RWPE2 (cell line): ENCODE data around the gene OCLN.
"Not testable (repeated sequence)": the region's sequence is repeated elsewhere in the genome, so short reads cannot be mapped to it uniquely, and the experiment has no call there.

Experiments
- ATAC-seq: fragments of 200-7000 bp; cut with Tn5 transposase; 3 replicates; pipeline ENCODE4 v1.9.1; 2021; ENCODE audit warnings: low read depth
- DNase-seq: peaks from one replicate; pipeline ENCODE4 v3.0.0-alpha.2; 2020; ENCODE audit warnings: low spot score
- H3K27ac ChIP-seq: fragments of 450-650 bp; 2 replicates; pipeline ENCODE4 v1.5.1; 2017; ENCODE audit warnings: mild to moderate bottlenecking; ENCODE audit not compliant: poor library complexity, severe bottlenecking
- H3K27me3 ChIP-seq: fragments of 250-450 bp; sonication (Bioruptor Pico); 2 replicates; pipeline ENCODE4 v1.5.1; 2021; ENCODE audit warnings: mild to moderate bottlenecking, moderate library complexity; ENCODE audit not compliant: insufficient read depth, poor library complexity, severe bottlenecking
- H3K36me3 ChIP-seq: fragments of 250-450 bp; sonication (Bioruptor Pico); 2 replicates; pipeline ENCODE4 v1.5.1; 2020; ENCODE audit warnings: low read depth, mild to moderate bottlenecking, moderate library complexity
- H3K4me1 ChIP-seq: fragments of 250-450 bp; sonication (Bioruptor Pico); 2 replicates; pipeline ENCODE4 v1.5.1; 2021; ENCODE audit warnings: mild to moderate bottlenecking, moderate library complexity; ENCODE audit not compliant: insufficient read depth, poor library complexity, severe bottlenecking
- H3K4me3 ChIP-seq: fragments of 250-450 bp; sonication (Bioruptor Pico); 2 replicates; pipeline ENCODE4 v1.5.1; 2021; ENCODE audit warnings: mild to moderate bottlenecking, moderate library complexity; ENCODE audit not compliant: severe bottlenecking
- H3K9me3 ChIP-seq: fragments of 250-450 bp; sonication (Bioruptor Pico); 2 replicates; pipeline ENCODE4 v1.5.1; 2021; ENCODE audit warnings: mild to moderate bottlenecking, moderate library complexity; ENCODE audit not compliant: severe bottlenecking
- TF ChIP-seq, protein P1 (sequence below): fragments of 450-650 bp; IDR thresholded peaks from one replicate; pipeline ENCODE4 v1.5.1; 2017; ENCODE audit warnings: mild to moderate bottlenecking, moderate library complexity; ENCODE audit not compliant: poor library complexity, severe bottlenecking

The OCLN gene

DNA sequence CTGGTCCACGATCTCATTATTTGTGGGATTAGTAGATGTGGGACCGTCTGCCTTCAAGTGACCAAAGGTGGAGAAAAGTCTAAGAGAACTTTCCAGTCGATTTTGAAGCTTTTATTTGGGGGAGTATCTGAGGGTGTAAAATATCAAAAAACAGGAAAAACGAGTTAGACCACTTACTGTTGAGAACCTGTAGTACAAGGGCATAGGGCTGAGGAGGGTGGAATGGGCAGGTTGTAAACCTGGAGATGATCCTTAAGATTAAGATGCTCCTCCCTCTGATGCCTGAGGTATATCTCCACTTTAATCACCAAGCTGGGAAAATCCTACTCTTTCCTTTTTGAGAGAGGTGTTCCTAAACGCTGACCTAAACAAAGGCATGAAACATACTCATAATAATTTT lies 35.4 kb downstream of the OCLN start:
- peaks cover 12% of the 10 kb centered on the region for H3K4me1 ChIP-seq
- no peak overlapping the region for H3K4me3 ChIP-seq
- H3K27ac ChIP-seq: no peak overlapping the region
- DNase-seq (no peak), ATAC-seq (peak; percentile 89)
- no peaks in the 10 kb centered on the region for H3K36me3 ChIP-seq
- no peaks in the 10 kb centered on the region for H3K9me3 ChIP-seq
- TF ChIP-seq, protein P1, sequence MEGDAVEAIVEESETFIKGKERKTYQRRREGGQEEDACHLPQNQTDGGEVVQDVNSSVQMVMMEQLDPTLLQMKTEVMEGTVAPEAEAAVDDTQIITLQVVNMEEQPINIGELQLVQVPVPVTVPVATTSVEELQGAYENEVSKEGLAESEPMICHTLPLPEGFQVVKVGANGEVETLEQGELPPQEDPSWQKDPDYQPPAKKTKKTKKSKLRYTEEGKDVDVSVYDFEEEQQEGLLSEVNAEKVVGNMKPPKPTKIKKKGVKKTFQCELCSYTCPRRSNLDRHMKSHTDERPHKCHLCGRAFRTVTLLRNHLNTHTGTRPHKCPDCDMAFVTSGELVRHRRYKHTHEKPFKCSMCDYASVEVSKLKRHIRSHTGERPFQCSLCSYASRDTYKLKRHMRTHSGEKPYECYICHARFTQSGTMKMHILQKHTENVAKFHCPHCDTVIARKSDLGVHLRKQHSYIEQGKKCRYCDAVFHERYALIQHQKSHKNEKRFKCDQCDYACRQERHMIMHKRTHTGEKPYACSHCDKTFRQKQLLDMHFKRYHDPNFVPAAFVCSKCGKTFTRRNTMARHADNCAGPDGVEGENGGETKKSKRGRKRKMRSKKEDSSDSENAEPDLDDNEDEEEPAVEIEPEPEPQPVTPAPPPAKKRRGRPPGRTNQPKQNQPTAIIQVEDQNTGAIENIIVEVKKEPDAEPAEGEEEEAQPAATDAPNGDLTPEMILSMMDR: no peak
- no peaks in the 10 kb centered on the region for H3K27me3 ChIP-seq

DNA sequence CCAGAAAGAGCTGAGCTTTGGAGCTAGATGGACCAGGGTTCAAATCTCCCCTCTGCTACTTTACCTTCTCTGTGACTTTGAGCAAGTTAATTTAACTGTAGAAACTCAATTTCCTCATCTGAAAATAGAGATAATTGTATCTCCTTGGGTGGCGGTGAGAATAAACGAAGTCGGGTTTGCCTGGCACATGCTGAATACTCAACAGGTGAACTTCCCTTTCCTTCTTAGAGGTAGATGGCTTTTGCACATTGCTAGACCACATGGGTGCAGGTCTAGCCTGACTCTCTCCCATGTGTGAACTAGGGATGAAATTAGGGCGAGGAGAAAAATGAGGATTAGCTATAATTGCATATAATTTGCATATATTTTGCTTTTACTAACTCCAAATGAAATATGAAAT lies 36.0 kb downstream of the OCLN start:
- TF ChIP-seq, protein P1: no peak
- Histone ChIP-seq H3K4me1 (peaks cover 12% of the 10 kb centered on the region), H3K9me3 (no peaks in the 10 kb centered on the region), H3K27ac (no peak overlapping the region), H3K36me3 (no peaks in the 10 kb centered on the region), H3K4me3 (no peak overlapping the region), H3K27me3 (no peaks in the 10 kb centered on the region)
- DNase-seq: no peak
- no peak for ATAC-seq

DNA sequence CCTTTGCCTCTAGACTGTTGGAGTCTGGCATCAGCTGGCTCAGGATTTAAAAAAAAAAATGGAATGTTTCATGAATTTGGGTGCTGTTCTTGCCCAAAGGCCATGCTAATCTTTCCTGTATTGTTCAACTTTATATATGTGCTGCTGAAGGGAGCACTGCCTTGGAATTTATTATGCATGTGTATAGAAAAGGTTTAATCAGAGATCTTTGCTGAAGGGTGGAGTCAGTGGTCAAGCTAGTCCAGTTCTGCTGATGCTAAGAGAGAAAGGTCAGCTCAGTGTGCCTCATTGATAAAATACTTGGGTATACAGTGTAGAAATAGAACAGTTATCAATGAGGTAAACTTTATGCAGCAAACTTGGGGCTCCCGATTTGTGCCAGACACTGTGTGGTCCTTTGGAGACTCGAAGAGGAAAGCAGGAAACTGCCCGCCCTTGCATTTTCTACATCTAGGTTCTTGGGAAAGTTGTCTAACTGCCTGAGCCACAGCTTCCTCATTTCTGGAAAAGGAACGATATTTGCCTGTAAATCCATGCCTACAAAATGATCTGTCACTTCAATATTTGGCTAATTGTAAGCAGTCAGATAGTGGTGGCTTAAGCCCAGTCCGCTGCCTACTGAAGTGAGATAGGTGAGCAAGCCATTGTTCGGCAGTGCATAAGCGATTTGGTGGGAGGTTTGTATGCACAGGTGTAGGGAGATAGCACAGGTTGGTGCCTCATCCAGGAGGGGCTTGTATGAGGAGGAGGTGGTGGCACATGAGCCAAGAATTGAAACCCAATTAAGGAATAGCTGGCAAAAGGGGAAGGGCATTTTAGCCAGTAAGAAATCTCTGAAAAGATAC lies 38.2 kb downstream of the OCLN start:
- H3K36me3 ChIP-seq: no peaks in the 10 kb centered on the region

DNA sequence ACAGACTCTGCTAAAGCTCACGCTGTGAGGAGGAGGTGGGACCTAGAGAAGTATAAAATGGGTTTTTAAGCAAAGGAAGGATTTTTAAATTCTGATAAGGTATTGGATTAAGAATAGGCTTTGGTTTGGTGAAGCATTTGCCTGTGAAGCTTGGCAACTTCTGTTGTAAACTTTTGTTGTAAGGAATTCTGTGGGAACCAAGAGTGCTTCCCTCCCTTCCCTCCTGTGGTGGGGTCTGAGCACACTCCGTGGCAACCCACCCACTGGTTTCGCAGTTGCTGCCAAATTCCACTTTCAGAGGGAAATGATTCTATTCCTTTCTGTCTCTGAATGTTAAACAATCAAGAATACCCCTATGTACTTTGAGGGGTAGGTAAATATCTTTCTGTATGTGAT lies 38.8 kb downstream of the OCLN start:
- no peak for ATAC-seq
- H3K36me3 ChIP-seq: no peaks in the 10 kb centered on the region
- H3K4me1 ChIP-seq: peaks cover 12% of the 10 kb centered on the region
- no peak overlapping the region for H3K4me3 ChIP-seq
- no peak for DNase-seq
- H3K27ac ChIP-seq: no peak overlapping the region
- H3K9me3 ChIP-seq: no peaks in the 10 kb centered on the region
- TF ChIP-seq, protein P1: no peak
- no peaks in the 10 kb centered on the region for H3K27me3 ChIP-seq

More for the DNA sequence above, 38.2 kb downstream of the OCLN start:
- Histone ChIP-seq H3K4me1 (peaks cover 12% of the 10 kb centered on the region), H3K27me3 (no peaks in the 10 kb centered on the region), H3K9me3 (no peaks in the 10 kb centered on the region), H3K27ac (no peak overlapping the region), H3K4me3 (no peak overlapping the region)
- ATAC-seq: no peak
- TF ChIP-seq, protein P1: no peak
- DNase-seq: no peak

DNA sequence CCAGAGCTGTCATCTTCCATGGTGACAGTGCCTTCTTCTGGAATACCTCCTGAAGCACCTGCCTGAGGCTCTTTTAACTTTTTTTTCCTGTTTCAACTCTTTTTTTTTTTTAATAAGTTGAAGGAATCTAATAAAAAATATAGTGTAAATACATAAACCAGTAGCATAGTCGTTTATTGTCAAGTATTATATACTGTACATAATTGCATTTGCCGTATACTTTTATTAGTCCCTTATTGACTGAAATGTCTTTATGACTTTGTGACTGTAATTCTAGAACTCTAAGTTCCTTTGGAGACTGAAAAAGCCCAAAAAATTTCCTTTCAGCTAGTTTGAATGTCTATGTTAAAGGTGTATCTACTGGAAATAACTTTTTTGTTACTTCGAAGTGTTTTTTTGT lies 45.3 kb downstream of the OCLN start:
- H3K27me3 ChIP-seq, H3K9me3 ChIP-seq, ATAC-seq, H3K4me3 ChIP-seq, H3K4me1 ChIP-seq, H3K27ac ChIP-seq, H3K36me3 ChIP-seq, DNase-seq: not testable (repeated sequence)

DNA sequence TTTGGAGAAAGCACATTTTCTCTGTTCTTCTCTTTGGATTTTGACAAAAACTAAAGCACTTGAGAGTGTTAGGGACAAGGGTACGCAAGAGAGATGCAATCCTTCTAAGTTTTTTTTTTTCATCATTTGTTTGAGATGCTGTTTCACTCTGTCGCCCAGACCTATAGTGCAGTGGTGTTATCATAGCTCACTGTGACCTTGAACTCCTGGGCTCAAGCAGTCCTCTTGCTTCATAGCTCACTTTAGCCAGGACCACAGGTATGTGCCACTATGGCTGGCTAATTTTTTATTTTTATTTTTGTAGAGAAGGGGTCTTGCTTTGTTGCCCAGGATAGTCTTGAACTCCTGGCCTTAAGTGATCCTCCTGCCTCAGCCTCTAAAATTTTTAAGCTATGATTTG lies 46.1 kb downstream of the OCLN start:
- H3K27me3 ChIP-seq, H3K27ac ChIP-seq, DNase-seq, H3K36me3 ChIP-seq, ATAC-seq, H3K4me3 ChIP-seq, H3K9me3 ChIP-seq, H3K4me1 ChIP-seq: not testable (repeated sequence)

DNA sequence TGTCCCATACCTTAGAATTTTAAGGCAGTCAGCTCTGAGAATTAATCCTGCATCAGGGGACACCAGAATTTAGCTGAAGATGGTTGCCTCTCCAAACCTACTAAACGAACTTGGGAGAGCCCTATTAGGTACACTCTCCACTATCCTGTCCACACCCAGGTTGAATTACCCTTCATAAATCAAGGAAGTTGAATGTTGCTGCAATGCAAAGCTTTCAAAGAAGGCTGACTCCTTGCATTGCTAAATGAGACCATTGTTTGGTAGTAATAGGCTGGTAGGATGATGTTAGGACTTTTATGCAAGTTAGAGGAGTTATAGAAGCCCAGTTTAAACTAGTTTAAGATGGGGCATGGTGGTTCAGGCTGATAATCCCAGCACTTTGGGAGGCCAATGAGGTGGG lies 48.8 kb downstream of the OCLN start:
- DNase-seq, H3K27me3 ChIP-seq, ATAC-seq, H3K36me3 ChIP-seq, H3K4me3 ChIP-seq, H3K27ac ChIP-seq, H3K9me3 ChIP-seq, H3K4me1 ChIP-seq: not testable (repeated sequence)
